ENCODE data around the gene DDIT4. TPM values are rescaled to one million over a fixed set of nuclear protein-coding genes. Genes with fewer than 3 reads are reported as not detected.
"Not testable (repeated sequence)": the region's sequence is repeated elsewhere in the genome, so short reads cannot be mapped to it uniquely, and the experiment has no call there.

The DDIT4 gene
- 278 and 280 TPM in 2 replicates for total RNA-seq

GRCh38 chr10:72273410-72274212 lies at the start of gene DDIT4:
TSS of gene DDIT4 (plus strand) at chr10:72273924. CDS start at chr10:72274217, 293 bp downstream.
- no peak for TF ChIP-seq CTCF (IDR thresholded peaks at IDR 0.05; ENCODE audit: insufficient read depth, low read length, poor library complexity, severe bottlenecking)
- peak; percentile 92 for DNase-seq (ENCODE audit: low read depth)

GRCh38 chr10:72224191-72224590 lies 49.5 kb upstream of the DDIT4 start:
- H3K27me3 ChIP-seq (ENCODE audit: control insufficient read depth, insufficient read depth, low read length); H3K4me3 ChIP-seq (ENCODE audit: low read depth, low read length); DNase-seq (ENCODE audit: low read depth); H3K36me3 ChIP-seq (ENCODE audit: control insufficient read depth, insufficient read depth, low read length): not testable (repeated sequence)

More at GRCh38 chr10:72273410-72274212, at the start of gene DDIT4:
- H3K4me3 ChIP-seq (ENCODE audit: low read depth, low read length) = peak within 1 kb of the TSS; percentile 86
- peaks cover 6% of the 10 kb centered on the region for H3K36me3 ChIP-seq (ENCODE audit: control insufficient read depth, insufficient read depth, low read length)
- no peaks in the 10 kb centered on the region for H3K27me3 ChIP-seq (ENCODE audit: control insufficient read depth, insufficient read depth, low read length)

- Histone ChIP-seq H3K36me3 (ENCODE audit: control insufficient read depth, insufficient read depth, low read length) (no peaks in the 10 kb centered on the region), H3K27me3 (ENCODE audit: control insufficient read depth, insufficient read depth, low read length) (no peaks in the 10 kb centered on the region), H3K4me3 (ENCODE audit: low read depth, low read length) (no peak overlapping the region)
- DNase-seq (ENCODE audit: low read depth) = no peak
- TF ChIP-seq CTCF (IDR thresholded peaks at IDR 0.05; ENCODE audit: insufficient read depth, low read length, poor library complexity, severe bottlenecking) = no peak
These were observed 47.2 kb upstream of the DDIT4 start for GRCh38 chr10:72226418-72227027.

- DNase-seq (ENCODE audit: low read depth) = no peak
- no peak for TF ChIP-seq CTCF (IDR thresholded peaks at IDR 0.05; ENCODE audit: insufficient read depth, low read length, poor library complexity, severe bottlenecking)
- Histone ChIP-seq H3K4me3 (ENCODE audit: low read depth, low read length) (no peak overlapping the region), H3K36me3 (ENCODE audit: control insufficient read depth, insufficient read depth, low read length) (no peaks in the 10 kb centered on the region), H3K27me3 (ENCODE audit: control insufficient read depth, insufficient read depth, low read length) (no peaks in the 10 kb centered on the region)
These were observed 45.9 kb upstream of the DDIT4 start for GRCh38 chr10:72227826-72228225.

GRCh38 chr10:72228318-72228751 lies 45.4 kb upstream of the DDIT4 start:
- Histone ChIP-seq H3K4me3 (ENCODE audit: low read depth, low read length) (no peak overlapping the region), H3K27me3 (ENCODE audit: control insufficient read depth, insufficient read depth, low read length) (no peaks in the 10 kb centered on the region), H3K36me3 (ENCODE audit: control insufficient read depth, insufficient read depth, low read length) (no peaks in the 10 kb centered on the region)
- TF ChIP-seq CTCF (IDR thresholded peaks at IDR 0.05; ENCODE audit: insufficient read depth, low read length, poor library complexity, severe bottlenecking) = no peak
- no peak for DNase-seq (ENCODE audit: low read depth)
